IMR-90 (cell line): ENCODE measurements around the gene SCFD1. TPM values are rescaled to one million over a fixed set of nuclear protein-coding genes. Genes with fewer than 3 reads are reported as not detected.
A peak's percentile ranks its signal among the peaks of the same experiment; 100 is the strongest.

Experiments used
- ATAC-seq: fragments of 200-7000 bp; cut with Tn5 transposase; 2 replicates; pipeline ENCODE4 v1.9.1; 2020; ENCODE audit warnings: low read depth, mild to moderate bottlenecking, moderate library complexity
- BruUV-seq: library from RNA; stranded (reverse); fragments of 400-500 nt; replicated peaks from 2 replicates; lab custom pipeline; 2021; lab: Mats Ljungman, UMichigan
- CTCF ChIA-PET: fragments of 300-600 bp; formaldehyde crosslinking; extraction: SDS; loops from one replicate; lab custom pipeline; 2021; ENCODE audit warnings: antibody characterized with exemption; lab: Yijun Ruan, JAX
- POLR2A ChIA-PET: fragments of 300-600 bp; sonication (Branson Sonifier 250); formaldehyde crosslinking; loops from one replicate; lab custom pipeline; 2022; ENCODE audit warnings: antibody characterized with exemption; ENCODE audit not compliant: unreplicated experiment; lab: Charles Lee
- DNase-seq: peaks from one replicate; pipeline ENCODE4 v3.0.0; 2013
- H2AFZ ChIP-seq: replicated peaks from 2 replicates; pipeline ENCODE3; 2013; ENCODE audit warnings: low read length, mild to moderate bottlenecking; ENCODE audit not compliant: poor library complexity
- H2AK5ac ChIP-seq: 2 replicates; pipeline ENCODE4 v1.6.1; 2013; ENCODE audit warnings: low read depth, low read length, inconsistent platforms
- H2AK9ac ChIP-seq: replicated peaks from 2 replicates; pipeline ENCODE3; 2013; ENCODE audit warnings: mild to moderate bottlenecking, low read depth, low read length, moderate library complexity; ENCODE audit not compliant: poor library complexity
- H2BK120ac ChIP-seq: 2 replicates; pipeline ENCODE4 v1.6.1; 2013; ENCODE audit warnings: low read depth, low read length, inconsistent platforms
- H2BK15ac ChIP-seq: 3 replicates; pipeline ENCODE4 v1.6.1; 2013; ENCODE audit warnings: low read depth, low read length, inconsistent platforms
- H2BK20ac ChIP-seq: 2 replicates; pipeline ENCODE4 v1.6.1; 2013; ENCODE audit warnings: low read depth, mild to moderate bottlenecking, inconsistent platforms, low read length, moderate library complexity
- H2BK5ac ChIP-seq: 2 replicates; pipeline ENCODE4 v1.6.1; 2013; ENCODE audit warnings: mild to moderate bottlenecking, low read depth, low read length, inconsistent platforms; ENCODE audit not compliant: poor library complexity, severe bottlenecking
- H3K14ac ChIP-seq: replicated peaks from 2 replicates; pipeline ENCODE4 v1.6.1; 2013; ENCODE audit warnings: low read depth, low read length, inconsistent platforms
- H3K18ac ChIP-seq: 2 replicates; pipeline ENCODE4 v1.6.1; 2013; ENCODE audit warnings: low read depth, low read length, control low read depth
- H3K23ac ChIP-seq: 2 replicates; pipeline ENCODE4 v1.6.1; 2013; ENCODE audit warnings: low read depth, low read length, inconsistent platforms
- H3K27ac ChIP-seq: 2 replicates; pipeline ENCODE4 v1.5.1; 2013; ENCODE audit warnings: mild to moderate bottlenecking, control low read depth, low read length; ENCODE audit not compliant: insufficient read depth
- H3K27me3 ChIP-seq: 2 replicates; pipeline ENCODE4 v1.6.1; 2013; ENCODE audit warnings: low read length; ENCODE audit not compliant: control insufficient read depth, insufficient read depth
- H3K36me3 ChIP-seq: 2 replicates; pipeline ENCODE4 v1.6.1; 2013; ENCODE audit warnings: low read length, mixed read lengths; ENCODE audit not compliant: control insufficient read depth, insufficient read depth
- H3K4ac ChIP-seq: 2 replicates; pipeline ENCODE4 v1.6.1; 2013; ENCODE audit warnings: low read depth, low read length, inconsistent platforms
- H3K4me1 ChIP-seq: 2 replicates; pipeline ENCODE4 v1.6.1; 2013; ENCODE audit warnings: low read length, mixed read lengths; ENCODE audit not compliant: control insufficient read depth, insufficient read depth
- H3K4me2 ChIP-seq: 2 replicates; pipeline ENCODE4 v1.6.1; 2013; ENCODE audit warnings: low read depth, mild to moderate bottlenecking, control low read depth, low read length, moderate library complexity
- H3K4me3 ChIP-seq: 2 replicates; pipeline ENCODE4 v1.5.1; 2013; ENCODE audit warnings: low read depth, mild to moderate bottlenecking, control low read depth, low read length, moderate library complexity; ENCODE audit not compliant: insufficient read depth
- H3K56ac ChIP-seq: 2 replicates; pipeline ENCODE4 v1.6.1; 2013; ENCODE audit warnings: low read length, inconsistent platforms; ENCODE audit not compliant: insufficient read depth; ENCODE audit errors: extremely low read depth
- H3K79me1 ChIP-seq, 2 experiments: 2 replicates each; pipeline ENCODE4 v1.6.1; 2013; ENCODE audit warnings: low read length in 2 of 2, inconsistent platforms in 1 of 2, low read depth in 1 of 2
- H3K9ac ChIP-seq: 2 replicates; pipeline ENCODE4 v1.6.1; 2013; ENCODE audit warnings: low read depth, low read length, control low read depth
- H3K9me1 ChIP-seq: 2 replicates; pipeline ENCODE4 v1.6.1; 2013; ENCODE audit warnings: low read length, inconsistent platforms; ENCODE audit not compliant: insufficient read depth
- H3K9me3 ChIP-seq: 2 replicates; pipeline ENCODE4 v1.6.1; 2013; ENCODE audit warnings: low read length; ENCODE audit not compliant: control insufficient read depth, insufficient read depth
- H4K20me1 ChIP-seq: 2 replicates; pipeline ENCODE4 v1.6.1; 2013; ENCODE audit warnings: low read length, inconsistent platforms; ENCODE audit not compliant: insufficient read depth
- H4K5ac ChIP-seq: 2 replicates; pipeline ENCODE4 v1.6.1; 2013; ENCODE audit warnings: mild to moderate bottlenecking, low read depth, low read length, control low read depth
- H4K8ac ChIP-seq, 2 experiments: 2 replicates each; pipeline ENCODE4 v1.6.1; 2013; ENCODE audit warnings: low read depth in 2 of 2, low read length in 2 of 2, control low read depth in 1 of 2, inconsistent platforms in 1 of 2
- H4K91ac ChIP-seq: 2 replicates; pipeline ENCODE4 v1.6.1; 2013; ENCODE audit warnings: low read depth, low read length, inconsistent platforms; ENCODE audit not compliant: insufficient read depth
- BHLHE40 ChIP-seq: fragments of 150-350 bp; IDR thresholded peaks from 2 replicates; pipeline ENCODE4 v1.6.1; 2016; ENCODE audit warnings: mild to moderate bottlenecking, low read depth, low read length
- CEBPB ChIP-seq: IDR thresholded peaks from 2 replicates; pipeline ENCODE4 v1.6.1; 2012; ENCODE audit warnings: low read depth, low read length, improper control_type of control experiment
- CHD1 ChIP-seq: IDR thresholded peaks from 2 replicates; pipeline ENCODE4 v1.6.1; 2012; ENCODE audit warnings: low read depth, low read length, improper control_type of control experiment
- CTCF ChIP-seq: conservative IDR thresholded peaks from 2 replicates; pipeline ENCODE4 v1.5.1; 2012; ENCODE audit warnings: mild to moderate bottlenecking, low read depth, low read length, improper control_type of control experiment
- ELK1 ChIP-seq: fragments of 150-350 bp; IDR thresholded peaks from 2 replicates; pipeline ENCODE4 v1.6.1; 2016; ENCODE audit warnings: low read depth, mild to moderate bottlenecking, low read length, moderate library complexity, borderline replicate concordance
- FOS ChIP-seq: fragments of 150-350 bp; IDR thresholded peaks from 2 replicates; pipeline ENCODE4 v1.6.1; 2016; ENCODE audit warnings: low read depth, low read length
- MAFK ChIP-seq: IDR thresholded peaks from 2 replicates; pipeline ENCODE4 v1.6.1; 2012; ENCODE audit warnings: low read depth, low read length, improper control_type of control experiment
- MAZ ChIP-seq: IDR thresholded peaks from 2 replicates; pipeline ENCODE4 v1.6.1; 2012; ENCODE audit warnings: low read depth, mild to moderate bottlenecking, low read length, improper control_type of control experiment, moderate library complexity, borderline replicate concordance
- MXI1 ChIP-seq: IDR thresholded peaks from 2 replicates; pipeline ENCODE4 v1.6.1; 2012; ENCODE audit warnings: low read depth, mild to moderate bottlenecking, low read length, moderate library complexity, borderline replicate concordance
- POLR2A ChIP-seq: IDR thresholded peaks from 2 replicates; pipeline ENCODE4 v1.6.1; 2012; ENCODE audit warnings: mild to moderate bottlenecking, low read depth, low read length
- RAD21 ChIP-seq: IDR thresholded peaks from 2 replicates; pipeline ENCODE4 v1.6.1; 2012; ENCODE audit warnings: low read length, improper control_type of control experiment
- RCOR1 ChIP-seq: IDR thresholded peaks from 2 replicates; pipeline ENCODE4 v1.6.1; 2012; ENCODE audit warnings: mild to moderate bottlenecking, low read length, improper control_type of control experiment; ENCODE audit not compliant: insufficient replicate concordance
- RFX5 ChIP-seq: IDR thresholded peaks from 2 replicates; pipeline ENCODE4 v1.8.0; 2012; ENCODE audit warnings: low read depth, mild to moderate bottlenecking, low read length, moderate library complexity
- SMC3 ChIP-seq: fragments of 150-350 bp; IDR thresholded peaks from 2 replicates; pipeline ENCODE4 v1.6.1; 2016; ENCODE audit warnings: low read depth, mild to moderate bottlenecking, antibody characterized with exemption, low read length, moderate library complexity
- USF2 ChIP-seq: fragments of 150-350 bp; IDR thresholded peaks from 2 replicates; pipeline ENCODE4 v1.6.1; 2017; ENCODE audit warnings: mild to moderate bottlenecking, antibody characterized with exemption, low read length, low read depth
- WGBS, 2 experiments: methylation state at CpG; one replicate each; pipeline versions ENCODE4 v1.1.5 to v1.1.7; 2013; ENCODE audit warnings: missing lambda C conversion rate in 2 of 2; ENCODE audit not compliant: insufficient read length in 1 of 2; ENCODE audit errors: extremely low coverage in 2 of 2; 5-methylcytosine and 5-hydroxymethylcytosine counted together
- dilution Hi-C: fragments of 300-500 bp; cut with HindIII; formaldehyde crosslinking; loops from one replicate; pipeline ENCODE4 v1.14.3; 2018; ENCODE audit warnings: low sequenced_read_pairs; ENCODE audit not compliant: unreplicated experiment
- in situ Hi-C: fragments of 300-500 bp; cut with MboI; formaldehyde crosslinking; loops from 3 replicates; pipeline ENCODE4 v1.14.3; 2019; ENCODE audit warnings: low sequenced_read_pairs, inconsistent platforms, mixed read lengths
- intact Hi-C: fragments of 100-400 bp; cut with micrococcal nuclease; formaldehyde crosslinking; loops from 2 replicates; pipeline ENCODE4 v1.10.0; 2022
- polyA plus RNA-seq, 3 experiments: library from polyadenylated mRNA; depleted of rRNA; stranded (reverse); fragments of >200 nt; gene quantifications; 2 replicates each; pipeline ENCODE4 v1.2.3, GENCODE V29; 2012; ENCODE audit warnings: low replicate concordance in 1 of 3
- total RNA-seq: library from RNA; depleted of rRNA; stranded (reverse); fragments of >200 nt; gene quantifications from 2 replicates; pipeline ENCODE4 v1.2.3, GENCODE V29; 2012

The SCFD1 gene
- total and polyA plus RNA-seq, 2 of the 4 experiments (the other 2 are of a cell fraction): 51.4 to 74.0 TPM

GRCh38 chr14:30621354-30621939 is 672 bp upstream of the SCFD1 start:
- Histone ChIP-seq H3K27me3 (no peaks in the 10 kb centered on the region), H3K9me3 (no peaks in the 10 kb centered on the region), H3K18ac (peak overlapping the region; percentile 16; the same call in 1 of the 2 replicates), H2AK9ac (peak overlapping the region; percentile 97), H3K14ac (peak overlapping the region; percentile 92), H2BK15ac (peak overlapping the region; percentile 52), H3K9me1 (peaks cover 10% of the 10 kb centered on the region), H3K9ac (peak overlapping the region; percentile 65), H2AK5ac (peak overlapping the region; percentile 92), H2BK20ac (0 out of 2 replicates have a peak overlapping the region, but pooled peaks have one; percentile 0), H3K4me1 (peaks cover 3% of the 10 kb centered on the region), H3K27ac (peak overlapping the region; percentile 42), H2BK120ac (peak overlapping the region; percentile 28), H2AFZ (peak overlapping the region; percentile 95), H3K79me1 (peaks cover 4 to 38% of the 10 kb centered on the region in 2 experiments; a peak in 2 of 4 replicates), H4K20me1 (peaks cover 21% of the 10 kb centered on the region; the same call in 1 of the 2 replicates), H3K56ac (peak overlapping the region; percentile 72; the same call in 1 of the 2 replicates), H4K8ac (peak overlapping the region; percentile 95 to 97), H3K4me3 (peak overlapping the region; percentile 90), H3K4ac (peak overlapping the region; percentile 82), H4K5ac (peak overlapping the region; percentile 81), H3K36me3 (no peaks in the 10 kb centered on the region; the same call in 1 of the 2 replicates), H4K91ac (peak overlapping the region; percentile 79), H3K23ac (peak overlapping the region; percentile 93), H3K4me2 (peak overlapping the region; percentile 78), H2BK5ac (peak overlapping the region; percentile 74)
- in situ Hi-C loops (no loop called here), intact Hi-C loops (loop anchor here (5.0 kb wide), 1 partner anchor 59 kb away; no protein-coding TSS in a partner anchor), dilution Hi-C loops (no loop called here)
- DNase-seq (peak; percentile 3), ATAC-seq (peak; percentile 30)
- BruUV-seq: no TSS peak
- POLR2A ChIA-PET: no interaction called here
- WGBS, 2 experiments: 35% methylated on average over 4 of the region's 17 CpGs; no CpG with 5 or more reads in 1 of the 2 experiments
- CTCF ChIA-PET: interaction anchor here (0.7 kb wide), 1 partner anchor 20 kb away, joined by 5 read pairs; no protein-coding TSS in a partner anchor
- no peak for TF ChIP-seq MXI1
- TF ChIP-seq CTCF: no peak
- no peak for TF ChIP-seq RCOR1
- no peak for TF ChIP-seq USF2
- TF ChIP-seq MAFK: no peak
- TF ChIP-seq CHD1: no peak
- no peak for TF ChIP-seq RAD21
- TF ChIP-seq MAZ: no peak
- TF ChIP-seq FOS: no peak
- TF ChIP-seq POLR2A: no peak
- TF ChIP-seq RFX5: no peak
- TF ChIP-seq ELK1: no peak
- no peak for TF ChIP-seq CEBPB
- TF ChIP-seq BHLHE40: no peak
- no peak for TF ChIP-seq SMC3
